GM23338 (cell line): ENCODE results near the gene TFF2.

Experiments
- CREB1 ChIP-seq: fragments of 250-450 bp; sonication (Bioruptor Pico); IDR thresholded peaks from 2 replicates; pipeline ENCODE4 v1.5.0; 2020; ENCODE audit warnings: low read depth, mild to moderate bottlenecking, moderate library complexity
- CTCF ChIP-seq, 2 experiments: fragments of 200-600 bp in 1 of 2; sonication (generic) in 1 of 2; conservative IDR thresholded peaks; 2 replicates each; pipeline versions ENCODE4 v1.5.1 to v1.6.1; 2016 to 2017; ENCODE audit warnings: antibody characterized with exemption in 2 of 2, low read depth in 2 of 2, mild to moderate bottlenecking in 2 of 2, moderate library complexity in 1 of 2
- EZH2 ChIP-seq: fragments of 200-600 bp; sonication (generic); IDR thresholded peaks from one replicate; pipeline ENCODE4 v1.8.0; 2017; ENCODE audit warnings: antibody characterized with exemption, mild to moderate bottlenecking, low read depth; ENCODE audit not compliant: unreplicated experiment
- EZH2phosphoT487 ChIP-seq: fragments of 200-600 bp; sonication (generic); IDR thresholded peaks from one replicate; pipeline ENCODE4 v1.8.1; 2018; ENCODE audit warnings: antibody characterized with exemption; ENCODE audit not compliant: unreplicated experiment
- JUNB ChIP-seq: IDR thresholded peaks from one replicate; pipeline ENCODE4 v1.6.1; 2016; ENCODE audit warnings: antibody characterized with exemption; ENCODE audit not compliant: unreplicated experiment
- POLR2AphosphoS5 ChIP-seq: IDR thresholded peaks from 2 replicates; pipeline ENCODE4 v1.6.1; 2016; ENCODE audit warnings: antibody characterized with exemption, low read depth
- STAT1 ChIP-seq: IDR thresholded peaks from one replicate; pipeline ENCODE4 v1.6.1; 2016; ENCODE audit warnings: antibody characterized with exemption; ENCODE audit not compliant: unreplicated experiment
- ZNF114 ChIP-seq: fragments of 250-450 bp; sonication (Bioruptor Pico); IDR thresholded peaks from 2 replicates; pipeline ENCODE4 v1.5.0; 2020; ENCODE audit warnings: mild to moderate bottlenecking, moderate library complexity
- ZNF331 ChIP-seq: fragments of 250-450 bp; sonication (Bioruptor Pico); IDR thresholded peaks from 2 replicates; pipeline ENCODE4 v1.5.0; 2020; ENCODE audit warnings: low read depth, mild to moderate bottlenecking, moderate library complexity
- TF ChIP-seq, protein P1 (sequence below): IDR thresholded peaks from 2 replicates; pipeline ENCODE4 v1.6.1; 2016; ENCODE audit warnings: antibody characterized with exemption
- TF ChIP-seq, protein P2 (sequence below): IDR thresholded peaks from one replicate; pipeline ENCODE4 v1.6.1; 2018; ENCODE audit warnings: antibody characterized with exemption; ENCODE audit not compliant: unreplicated experiment
- TF ChIP-seq, protein P3 (sequence below): fragments of 250-450 bp; sonication (Bioruptor Pico); IDR thresholded peaks from 2 replicates; pipeline ENCODE4 v1.5.0; 2020; ENCODE audit warnings: mild to moderate bottlenecking, moderate library complexity

DNA sequence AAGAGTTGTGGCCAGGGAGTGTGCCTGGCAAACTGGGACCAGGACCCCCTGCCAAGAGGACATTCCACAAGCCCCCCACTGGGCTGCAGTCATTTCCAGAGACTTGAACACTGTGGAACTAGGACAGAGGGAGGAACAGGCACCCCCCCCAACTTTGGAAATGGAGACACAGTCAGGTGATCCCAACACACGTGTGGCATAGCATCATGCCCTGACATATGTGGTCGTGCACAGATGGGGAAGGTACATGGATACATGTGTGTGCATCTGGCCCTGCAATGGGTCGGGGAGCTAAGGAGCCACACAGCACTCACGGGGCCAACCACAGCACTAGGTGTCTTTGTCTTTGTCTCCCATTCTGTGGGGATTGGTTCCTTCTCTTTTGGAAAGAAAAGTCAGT, 28.9 kb downstream of the TFF2 start:
- no peak for TF ChIP-seq CTCF (conservative IDR thresholded peaks at IDR 0.05; ENCODE audit: low read depth in 2 of 2)
- TF ChIP-seq EZH2phosphoT487, result no peak
- TF ChIP-seq, protein P1, sequence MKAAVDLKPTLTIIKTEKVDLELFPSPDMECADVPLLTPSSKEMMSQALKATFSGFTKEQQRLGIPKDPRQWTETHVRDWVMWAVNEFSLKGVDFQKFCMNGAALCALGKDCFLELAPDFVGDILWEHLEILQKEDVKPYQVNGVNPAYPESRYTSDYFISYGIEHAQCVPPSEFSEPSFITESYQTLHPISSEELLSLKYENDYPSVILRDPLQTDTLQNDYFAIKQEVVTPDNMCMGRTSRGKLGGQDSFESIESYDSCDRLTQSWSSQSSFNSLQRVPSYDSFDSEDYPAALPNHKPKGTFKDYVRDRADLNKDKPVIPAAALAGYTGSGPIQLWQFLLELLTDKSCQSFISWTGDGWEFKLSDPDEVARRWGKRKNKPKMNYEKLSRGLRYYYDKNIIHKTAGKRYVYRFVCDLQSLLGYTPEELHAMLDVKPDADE, result no peak
- TF ChIP-seq, protein P2, sequence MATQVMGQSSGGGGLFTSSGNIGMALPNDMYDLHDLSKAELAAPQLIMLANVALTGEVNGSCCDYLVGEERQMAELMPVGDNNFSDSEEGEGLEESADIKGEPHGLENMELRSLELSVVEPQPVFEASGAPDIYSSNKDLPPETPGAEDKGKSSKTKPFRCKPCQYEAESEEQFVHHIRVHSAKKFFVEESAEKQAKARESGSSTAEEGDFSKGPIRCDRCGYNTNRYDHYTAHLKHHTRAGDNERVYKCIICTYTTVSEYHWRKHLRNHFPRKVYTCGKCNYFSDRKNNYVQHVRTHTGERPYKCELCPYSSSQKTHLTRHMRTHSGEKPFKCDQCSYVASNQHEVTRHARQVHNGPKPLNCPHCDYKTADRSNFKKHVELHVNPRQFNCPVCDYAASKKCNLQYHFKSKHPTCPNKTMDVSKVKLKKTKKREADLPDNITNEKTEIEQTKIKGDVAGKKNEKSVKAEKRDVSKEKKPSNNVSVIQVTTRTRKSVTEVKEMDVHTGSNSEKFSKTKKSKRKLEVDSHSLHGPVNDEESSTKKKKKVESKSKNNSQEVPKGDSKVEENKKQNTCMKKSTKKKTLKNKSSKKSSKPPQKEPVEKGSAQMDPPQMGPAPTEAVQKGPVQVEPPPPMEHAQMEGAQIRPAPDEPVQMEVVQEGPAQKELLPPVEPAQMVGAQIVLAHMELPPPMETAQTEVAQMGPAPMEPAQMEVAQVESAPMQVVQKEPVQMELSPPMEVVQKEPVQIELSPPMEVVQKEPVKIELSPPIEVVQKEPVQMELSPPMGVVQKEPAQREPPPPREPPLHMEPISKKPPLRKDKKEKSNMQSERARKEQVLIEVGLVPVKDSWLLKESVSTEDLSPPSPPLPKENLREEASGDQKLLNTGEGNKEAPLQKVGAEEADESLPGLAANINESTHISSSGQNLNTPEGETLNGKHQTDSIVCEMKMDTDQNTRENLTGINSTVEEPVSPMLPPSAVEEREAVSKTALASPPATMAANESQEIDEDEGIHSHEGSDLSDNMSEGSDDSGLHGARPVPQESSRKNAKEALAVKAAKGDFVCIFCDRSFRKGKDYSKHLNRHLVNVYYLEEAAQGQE, result no peak
- TF ChIP-seq EZH2, result no peak
- no peak for TF ChIP-seq CREB1 (CRISPR knock-in tag)
- TF ChIP-seq POLR2AphosphoS5, result no peak
- no peak for TF ChIP-seq JUNB
- TF ChIP-seq, protein P3, sequence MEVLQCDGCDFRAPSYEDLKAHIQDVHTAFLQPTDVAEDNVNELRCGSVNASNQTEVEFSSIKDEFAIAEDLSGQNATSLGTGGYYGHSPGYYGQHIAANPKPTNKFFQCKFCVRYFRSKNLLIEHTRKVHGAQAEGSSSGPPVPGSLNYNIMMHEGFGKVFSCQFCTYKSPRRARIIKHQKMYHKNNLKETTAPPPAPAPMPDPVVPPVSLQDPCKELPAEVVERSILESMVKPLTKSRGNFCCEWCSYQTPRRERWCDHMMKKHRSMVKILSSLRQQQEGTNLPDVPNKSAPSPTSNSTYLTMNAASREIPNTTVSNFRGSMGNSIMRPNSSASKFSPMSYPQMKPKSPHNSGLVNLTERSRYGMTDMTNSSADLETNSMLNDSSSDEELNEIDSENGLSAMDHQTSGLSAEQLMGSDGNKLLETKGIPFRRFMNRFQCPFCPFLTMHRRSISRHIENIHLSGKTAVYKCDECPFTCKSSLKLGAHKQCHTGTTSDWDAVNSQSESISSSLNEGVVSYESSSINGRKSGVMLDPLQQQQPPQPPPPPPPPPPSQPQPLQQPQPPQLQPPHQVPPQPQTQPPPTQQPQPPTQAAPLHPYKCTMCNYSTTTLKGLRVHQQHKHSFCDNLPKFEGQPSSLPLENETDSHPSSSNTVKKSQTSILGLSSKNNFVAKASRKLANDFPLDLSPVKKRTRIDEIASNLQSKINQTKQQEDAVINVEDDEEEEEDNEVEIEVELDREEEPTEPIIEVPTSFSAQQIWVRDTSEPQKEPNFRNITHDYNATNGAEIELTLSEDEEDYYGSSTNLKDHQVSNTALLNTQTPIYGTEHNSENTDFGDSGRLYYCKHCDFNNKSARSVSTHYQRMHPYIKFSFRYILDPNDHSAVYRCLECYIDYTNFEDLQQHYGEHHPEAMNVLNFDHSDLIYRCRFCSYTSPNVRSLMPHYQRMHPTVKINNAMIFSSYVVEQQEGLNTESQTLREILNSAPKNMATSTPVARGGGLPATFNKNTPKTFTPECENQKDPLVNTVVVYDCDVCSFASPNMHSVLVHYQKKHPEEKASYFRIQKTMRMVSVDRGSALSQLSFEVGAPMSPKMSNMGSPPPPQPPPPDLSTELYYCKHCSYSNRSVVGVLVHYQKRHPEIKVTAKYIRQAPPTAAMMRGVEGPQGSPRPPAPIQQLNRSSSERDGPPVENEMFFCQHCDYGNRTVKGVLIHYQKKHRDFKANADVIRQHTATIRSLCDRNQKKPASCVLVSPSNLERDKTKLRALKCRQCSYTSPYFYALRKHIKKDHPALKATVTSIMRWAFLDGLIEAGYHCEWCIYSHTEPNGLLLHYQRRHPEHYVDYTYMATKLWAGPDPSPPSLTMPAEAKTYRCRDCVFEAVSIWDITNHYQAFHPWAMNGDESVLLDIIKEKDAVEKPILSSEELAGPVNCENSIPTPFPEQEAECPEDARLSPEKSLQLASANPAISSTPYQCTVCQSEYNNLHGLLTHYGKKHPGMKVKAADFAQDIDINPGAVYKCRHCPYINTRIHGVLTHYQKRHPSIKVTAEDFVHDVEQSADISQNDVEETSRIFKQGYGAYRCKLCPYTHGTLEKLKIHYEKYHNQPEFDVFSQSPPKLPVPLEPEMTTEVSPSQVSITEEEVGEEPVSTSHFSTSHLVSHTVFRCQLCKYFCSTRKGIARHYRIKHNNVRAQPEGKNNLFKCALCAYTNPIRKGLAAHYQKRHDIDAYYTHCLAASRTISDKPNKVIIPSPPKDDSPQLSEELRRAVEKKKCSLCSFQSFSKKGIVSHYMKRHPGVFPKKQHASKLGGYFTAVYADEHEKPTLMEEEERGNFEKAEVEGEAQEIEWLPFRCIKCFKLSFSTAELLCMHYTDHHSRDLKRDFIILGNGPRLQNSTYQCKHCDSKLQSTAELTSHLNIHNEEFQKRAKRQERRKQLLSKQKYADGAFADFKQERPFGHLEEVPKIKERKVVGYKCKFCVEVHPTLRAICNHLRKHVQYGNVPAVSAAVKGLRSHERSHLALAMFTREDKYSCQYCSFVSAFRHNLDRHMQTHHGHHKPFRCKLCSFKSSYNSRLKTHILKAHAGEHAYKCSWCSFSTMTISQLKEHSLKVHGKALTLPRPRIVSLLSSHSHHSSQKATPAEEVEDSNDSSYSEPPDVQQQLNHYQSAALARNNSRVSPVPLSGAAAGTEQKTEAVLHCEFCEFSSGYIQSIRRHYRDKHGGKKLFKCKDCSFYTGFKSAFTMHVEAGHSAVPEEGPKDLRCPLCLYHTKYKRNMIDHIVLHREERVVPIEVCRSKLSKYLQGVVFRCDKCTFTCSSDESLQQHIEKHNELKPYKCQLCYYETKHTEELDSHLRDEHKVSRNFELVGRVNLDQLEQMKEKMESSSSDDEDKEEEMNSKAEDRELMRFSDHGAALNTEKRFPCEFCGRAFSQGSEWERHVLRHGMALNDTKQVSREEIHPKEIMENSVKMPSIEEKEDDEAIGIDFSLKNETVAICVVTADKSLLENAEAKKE, result no peak
- no peak for TF ChIP-seq STAT1
- TF ChIP-seq ZNF331 (CRISPR knock-in tag), result no peak
- no peak for TF ChIP-seq ZNF114 (CRISPR knock-in tag)
